ENCODE measurements around the gene S100A7A.

The S100A7A gene

DNA sequence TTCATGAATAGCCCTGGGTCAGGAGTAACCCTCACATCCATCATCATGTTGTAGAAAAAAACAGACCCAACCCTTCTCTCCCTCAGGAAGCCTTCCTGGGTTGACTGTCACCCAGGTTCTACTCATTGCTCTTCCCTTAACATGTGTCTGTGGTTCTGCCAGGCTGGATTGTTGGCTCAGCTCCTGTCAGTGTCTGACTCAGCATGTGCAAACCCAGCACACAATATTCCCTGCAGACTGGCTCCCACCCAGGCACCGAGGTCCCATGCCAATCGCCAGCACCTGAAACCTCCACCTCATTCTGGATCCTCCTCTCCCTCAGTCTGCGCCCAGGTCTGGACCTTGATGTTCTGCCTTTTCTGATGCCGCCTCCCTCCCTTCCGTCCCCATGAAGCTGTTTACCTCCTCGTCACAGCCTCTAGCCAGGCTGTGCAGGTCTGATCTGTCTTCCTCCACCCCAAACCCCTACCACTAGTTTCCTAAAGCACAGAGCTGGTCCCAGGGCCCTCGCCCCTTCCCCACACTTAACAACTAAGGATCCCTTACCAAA, 21.1 kb upstream of the S100A7A start:
- Histone ChIP-seq H4K20me1 (ENCODE audit: insufficient read depth, low read length) (no peaks in the 10 kb centered on the region), H3K9ac (ENCODE audit: low read length) (no peak overlapping the region), H3K27ac (ENCODE audit: low read depth, low read length, poor library complexity, severe bottlenecking) (no peak overlapping the region), H3K4me2 (ENCODE audit: low read length) (no peak overlapping the region), H3K4me3 (ENCODE audit: low read depth, low read length, poor library complexity, severe bottlenecking) (no peak overlapping the region), H2AFZ (ENCODE audit: low read length) (no peak overlapping the region), H3K9me2 (ENCODE audit: low read depth, low read length) (no peaks in the 10 kb centered on the region), H3K36me3 (ENCODE audit: insufficient read depth, low read length) (no peaks in the 10 kb centered on the region), H3K9me3 (ENCODE audit: low read length) (no peaks in the 10 kb centered on the region), H3K4me1 (ENCODE audit: insufficient read depth, low read length, severe bottlenecking) (no peaks in the 10 kb centered on the region), H3K27me3 (ENCODE audit: insufficient read depth, low read length) (no peaks in the 10 kb centered on the region), H3K79me2 (ENCODE audit: insufficient read depth, low read length) (no peaks in the 10 kb centered on the region), H3F3A (ENCODE audit: insufficient read depth, low read length) (no peaks in the 10 kb centered on the region)
- TF ChIP-seq, protein P1, sequence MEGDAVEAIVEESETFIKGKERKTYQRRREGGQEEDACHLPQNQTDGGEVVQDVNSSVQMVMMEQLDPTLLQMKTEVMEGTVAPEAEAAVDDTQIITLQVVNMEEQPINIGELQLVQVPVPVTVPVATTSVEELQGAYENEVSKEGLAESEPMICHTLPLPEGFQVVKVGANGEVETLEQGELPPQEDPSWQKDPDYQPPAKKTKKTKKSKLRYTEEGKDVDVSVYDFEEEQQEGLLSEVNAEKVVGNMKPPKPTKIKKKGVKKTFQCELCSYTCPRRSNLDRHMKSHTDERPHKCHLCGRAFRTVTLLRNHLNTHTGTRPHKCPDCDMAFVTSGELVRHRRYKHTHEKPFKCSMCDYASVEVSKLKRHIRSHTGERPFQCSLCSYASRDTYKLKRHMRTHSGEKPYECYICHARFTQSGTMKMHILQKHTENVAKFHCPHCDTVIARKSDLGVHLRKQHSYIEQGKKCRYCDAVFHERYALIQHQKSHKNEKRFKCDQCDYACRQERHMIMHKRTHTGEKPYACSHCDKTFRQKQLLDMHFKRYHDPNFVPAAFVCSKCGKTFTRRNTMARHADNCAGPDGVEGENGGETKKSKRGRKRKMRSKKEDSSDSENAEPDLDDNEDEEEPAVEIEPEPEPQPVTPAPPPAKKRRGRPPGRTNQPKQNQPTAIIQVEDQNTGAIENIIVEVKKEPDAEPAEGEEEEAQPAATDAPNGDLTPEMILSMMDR (IDR thresholded peaks at IDR 0.05; ENCODE audit: low read length), result no peak
- no peak for TF ChIP-seq EZH2 (IDR thresholded peaks at IDR 0.05; ENCODE audit: borderline replicate concordance, low read length)

DNA sequence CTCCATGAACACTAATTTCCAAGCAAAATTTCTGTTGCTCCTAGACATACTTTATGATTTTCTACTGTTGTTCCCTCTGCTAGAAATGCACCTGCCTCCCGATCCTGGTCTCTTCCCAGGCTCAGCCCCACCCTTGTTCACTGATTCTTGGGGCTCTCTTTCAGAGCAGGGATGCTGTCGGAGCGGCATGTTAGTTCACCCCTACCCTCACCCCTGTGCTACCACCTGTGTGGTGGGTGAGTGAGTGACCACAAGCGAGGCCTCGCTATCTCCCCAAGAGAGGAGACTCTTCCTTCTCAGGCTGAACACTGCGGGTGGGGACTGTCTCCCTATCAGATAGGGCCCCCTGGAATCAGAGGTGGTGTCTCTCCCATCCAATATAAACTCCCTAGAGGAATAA, 20.5 kb upstream of the S100A7A start:
- H3K4me2 ChIP-seq (ENCODE audit: low read length), result no peak overlapping the region

DNA sequence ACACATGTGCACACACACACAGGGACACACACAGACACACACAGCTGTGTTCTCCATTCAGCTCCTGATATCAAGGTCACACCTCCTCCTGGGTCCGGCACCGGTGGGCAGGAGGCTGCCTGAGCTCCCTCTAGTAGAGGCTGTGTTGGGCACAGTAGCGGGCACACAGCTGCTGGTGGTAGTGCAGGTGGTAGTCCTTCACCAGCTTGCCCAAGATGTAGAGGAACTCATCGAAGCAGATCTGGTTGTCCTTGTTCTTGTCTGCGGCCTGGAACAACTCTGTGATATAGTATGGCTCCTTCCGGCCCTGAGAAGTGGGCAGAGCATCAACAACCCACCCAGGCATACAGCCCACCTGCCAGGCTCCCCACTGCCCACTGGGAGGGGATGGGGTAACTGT, 19.9 kb upstream of the S100A7A start:
- no peak overlapping the region for H3K9ac ChIP-seq (ENCODE audit: low read length)
- H2AFZ ChIP-seq (ENCODE audit: low read length), result no peak overlapping the region
- TF ChIP-seq, protein P1 (IDR thresholded peaks at IDR 0.05; ENCODE audit: low read length), result no peak
- no peak for TF ChIP-seq EZH2 (IDR thresholded peaks at IDR 0.05; ENCODE audit: borderline replicate concordance, low read length)
- H3K4me1 ChIP-seq (ENCODE audit: insufficient read depth, low read length, severe bottlenecking), result no peaks in the 10 kb centered on the region
- H3K4me2 ChIP-seq (ENCODE audit: low read length), result no peak overlapping the region
- H3K27me3 ChIP-seq (ENCODE audit: insufficient read depth, low read length), result 0 out of 2 replicates have a peak, but pooled peaks cover 2% of the 10 kb centered on the region
- no peaks in the 10 kb centered on the region for H3K9me2 ChIP-seq (ENCODE audit: low read depth, low read length)
- no peaks in the 10 kb centered on the region for H3F3A ChIP-seq (ENCODE audit: insufficient read depth, low read length)
- no peak overlapping the region for H3K4me3 ChIP-seq (ENCODE audit: low read depth, low read length, poor library complexity, severe bottlenecking)
- no peaks in the 10 kb centered on the region for H3K36me3 ChIP-seq (ENCODE audit: insufficient read depth, low read length)
- no peak overlapping the region for H3K27ac ChIP-seq (ENCODE audit: low read depth, low read length, poor library complexity, severe bottlenecking)
- no peaks in the 10 kb centered on the region for H4K20me1 ChIP-seq (ENCODE audit: insufficient read depth, low read length)
- no peaks in the 10 kb centered on the region for H3K9me3 ChIP-seq (ENCODE audit: low read length)
- H3K79me2 ChIP-seq (ENCODE audit: insufficient read depth, low read length), result no peaks in the 10 kb centered on the region

More for the DNA sequence above, 20.5 kb upstream of the S100A7A start:
- Histone ChIP-seq H3K4me3 (ENCODE audit: low read depth, low read length, poor library complexity, severe bottlenecking) (no peak overlapping the region), H3K79me2 (ENCODE audit: insufficient read depth, low read length) (no peaks in the 10 kb centered on the region), H2AFZ (ENCODE audit: low read length) (no peak overlapping the region), H3F3A (ENCODE audit: insufficient read depth, low read length) (no peaks in the 10 kb centered on the region), H3K4me1 (ENCODE audit: insufficient read depth, low read length, severe bottlenecking) (no peaks in the 10 kb centered on the region), H3K27me3 (ENCODE audit: insufficient read depth, low read length) (no peaks in the 10 kb centered on the region), H3K27ac (ENCODE audit: low read depth, low read length, poor library complexity, severe bottlenecking) (no peak overlapping the region), H4K20me1 (ENCODE audit: insufficient read depth, low read length) (no peaks in the 10 kb centered on the region), H3K9me3 (ENCODE audit: low read length) (no peaks in the 10 kb centered on the region), H3K36me3 (ENCODE audit: insufficient read depth, low read length) (no peaks in the 10 kb centered on the region), H3K9ac (ENCODE audit: low read length) (no peak overlapping the region), H3K9me2 (ENCODE audit: low read depth, low read length) (no peaks in the 10 kb centered on the region)
- TF ChIP-seq, protein P1 (IDR thresholded peaks at IDR 0.05; ENCODE audit: low read length), result no peak
- no peak for TF ChIP-seq EZH2 (IDR thresholded peaks at IDR 0.05; ENCODE audit: borderline replicate concordance, low read length)
